Measurements from ENCODE around the gene TCIRG1.

The TCIRG1 gene

DNA sequence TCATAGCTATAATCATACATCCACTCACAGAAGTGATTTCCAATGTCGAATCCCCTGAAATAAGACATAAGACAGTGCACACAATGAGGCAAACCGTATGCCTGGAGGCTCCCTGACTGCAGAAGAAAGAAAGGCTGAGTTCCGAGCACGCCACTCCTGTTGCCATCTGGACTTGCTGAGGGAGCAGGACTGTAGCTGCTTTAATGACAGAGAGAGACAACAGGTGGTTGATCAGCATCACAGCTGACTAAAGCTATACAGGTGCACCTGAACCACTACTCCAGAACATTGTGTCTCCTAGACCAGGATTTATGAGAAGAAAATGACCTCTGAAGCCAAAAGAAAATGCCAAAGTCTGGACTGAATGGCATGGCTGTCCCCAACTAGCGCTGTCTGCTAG is 27.0 kb downstream of the TCIRG1 start:
- Histone ChIP-seq H3K9ac (ENCODE audit: low read length) (no peak overlapping the region), H3K9me2 (replicated peaks; ENCODE audit: insufficient read depth, low read length) (no peaks in the 10 kb centered on the region), H3K27ac (ENCODE audit: low read depth, low read length) (no peak overlapping the region), H3F3A (ENCODE audit: insufficient read depth) (no peaks in the 10 kb centered on the region), H3K4me2 (ENCODE audit: low read depth, low read length, poor library complexity, severe bottlenecking) (no peak overlapping the region), H2AFZ (ENCODE audit: low read depth, low read length, severe bottlenecking) (no peak overlapping the region), H3K9me3 (ENCODE audit: insufficient read depth, low read length) (no peaks in the 10 kb centered on the region), H3K36me3 (ENCODE audit: low read length) (0 out of 2 replicates have a peak, but pooled peaks cover 3% of the 10 kb centered on the region), H4K20me1 (ENCODE audit: low read depth, low read length) (no peaks in the 10 kb centered on the region), H3K4me3 (ENCODE audit: insufficient read depth, low read length, poor library complexity, severe bottlenecking) (no peak overlapping the region), H3K79me2 (ENCODE audit: insufficient read depth, low read length) (no peaks in the 10 kb centered on the region), H3K27me3 (ENCODE audit: low read length) (no peaks in the 10 kb centered on the region)
- TF ChIP-seq EZH2phosphoT487 (conservative IDR thresholded peaks at IDR 0.05; ENCODE audit: low read length) = no peak
- TF ChIP-seq, protein P1, sequence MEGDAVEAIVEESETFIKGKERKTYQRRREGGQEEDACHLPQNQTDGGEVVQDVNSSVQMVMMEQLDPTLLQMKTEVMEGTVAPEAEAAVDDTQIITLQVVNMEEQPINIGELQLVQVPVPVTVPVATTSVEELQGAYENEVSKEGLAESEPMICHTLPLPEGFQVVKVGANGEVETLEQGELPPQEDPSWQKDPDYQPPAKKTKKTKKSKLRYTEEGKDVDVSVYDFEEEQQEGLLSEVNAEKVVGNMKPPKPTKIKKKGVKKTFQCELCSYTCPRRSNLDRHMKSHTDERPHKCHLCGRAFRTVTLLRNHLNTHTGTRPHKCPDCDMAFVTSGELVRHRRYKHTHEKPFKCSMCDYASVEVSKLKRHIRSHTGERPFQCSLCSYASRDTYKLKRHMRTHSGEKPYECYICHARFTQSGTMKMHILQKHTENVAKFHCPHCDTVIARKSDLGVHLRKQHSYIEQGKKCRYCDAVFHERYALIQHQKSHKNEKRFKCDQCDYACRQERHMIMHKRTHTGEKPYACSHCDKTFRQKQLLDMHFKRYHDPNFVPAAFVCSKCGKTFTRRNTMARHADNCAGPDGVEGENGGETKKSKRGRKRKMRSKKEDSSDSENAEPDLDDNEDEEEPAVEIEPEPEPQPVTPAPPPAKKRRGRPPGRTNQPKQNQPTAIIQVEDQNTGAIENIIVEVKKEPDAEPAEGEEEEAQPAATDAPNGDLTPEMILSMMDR (IDR thresholded peaks at IDR 0.05; ENCODE audit: insufficient read depth, low read length, poor library complexity, severe bottlenecking) = no peak

DNA sequence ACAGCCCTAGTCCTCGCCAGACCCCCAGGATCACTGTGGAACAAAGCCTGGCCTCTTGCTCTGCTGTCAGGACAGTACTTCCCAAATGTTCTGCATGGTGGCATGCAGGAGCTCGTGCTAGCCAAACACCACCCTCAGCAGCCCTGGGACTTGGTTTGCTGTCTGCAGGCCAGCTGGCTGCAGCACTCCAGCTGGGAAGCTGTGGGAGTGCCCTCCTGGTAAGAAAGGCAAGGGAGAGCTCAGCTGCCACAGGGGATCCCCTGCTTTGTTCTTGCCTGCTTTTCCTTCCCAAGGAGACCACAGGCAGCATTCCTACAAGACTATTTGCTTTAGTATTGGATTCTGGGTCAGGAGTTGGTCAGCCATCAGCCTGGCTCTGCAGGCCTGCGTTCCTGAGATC is 27.9 kb downstream of the TCIRG1 start:
- no peak for TF ChIP-seq EZH2phosphoT487 (conservative IDR thresholded peaks at IDR 0.05; ENCODE audit: low read length)
- TF ChIP-seq, protein P1 (IDR thresholded peaks at IDR 0.05; ENCODE audit: insufficient read depth, low read length, poor library complexity, severe bottlenecking) = no peak
- no peak overlapping the region for H2AFZ ChIP-seq (ENCODE audit: low read depth, low read length, severe bottlenecking)
- 0 out of 2 replicates have a peak, but pooled peaks cover 3% of the 10 kb centered on the region for H3K36me3 ChIP-seq (ENCODE audit: low read length)

GRCh38 chr11:68067991-68068390 is 29.2 kb downstream of the TCIRG1 start:
- Histone ChIP-seq H3K79me2 (ENCODE audit: insufficient read depth, low read length) (no peaks in the 10 kb centered on the region), H3K27ac (ENCODE audit: low read depth, low read length) (no peak overlapping the region), H3K27me3 (ENCODE audit: low read length) (no peaks in the 10 kb centered on the region), H3F3A (ENCODE audit: insufficient read depth) (no peaks in the 10 kb centered on the region), H3K9me2 (replicated peaks; ENCODE audit: insufficient read depth, low read length) (no peaks in the 10 kb centered on the region), H3K36me3 (ENCODE audit: low read length) (0 out of 2 replicates have a peak, but pooled peaks cover 3% of the 10 kb centered on the region), H3K9ac (ENCODE audit: low read length) (no peak overlapping the region), H2AFZ (ENCODE audit: low read depth, low read length, severe bottlenecking) (no peak overlapping the region), H3K4me3 (ENCODE audit: insufficient read depth, low read length, poor library complexity, severe bottlenecking) (no peak overlapping the region), H3K9me3 (ENCODE audit: insufficient read depth, low read length) (no peaks in the 10 kb centered on the region), H4K20me1 (ENCODE audit: low read depth, low read length) (no peaks in the 10 kb centered on the region), H3K4me2 (ENCODE audit: low read depth, low read length, poor library complexity, severe bottlenecking) (no peak overlapping the region)
- TF ChIP-seq, protein P1 (IDR thresholded peaks at IDR 0.05; ENCODE audit: insufficient read depth, low read length, poor library complexity, severe bottlenecking) = no peak
- TF ChIP-seq EZH2phosphoT487 (conservative IDR thresholded peaks at IDR 0.05; ENCODE audit: low read length) = no peak

More for the DNA sequence above, 27.9 kb downstream of the TCIRG1 start:
- Histone ChIP-seq H3K9me3 (ENCODE audit: insufficient read depth, low read length) (no peaks in the 10 kb centered on the region), H3K27ac (ENCODE audit: low read depth, low read length) (no peak overlapping the region), H3K79me2 (ENCODE audit: insufficient read depth, low read length) (no peaks in the 10 kb centered on the region), H3K4me3 (ENCODE audit: insufficient read depth, low read length, poor library complexity, severe bottlenecking) (no peak overlapping the region), H3K9me2 (replicated peaks; ENCODE audit: insufficient read depth, low read length) (no peaks in the 10 kb centered on the region), H3K4me2 (ENCODE audit: low read depth, low read length, poor library complexity, severe bottlenecking) (no peak overlapping the region), H4K20me1 (ENCODE audit: low read depth, low read length) (no peaks in the 10 kb centered on the region), H3K9ac (ENCODE audit: low read length) (no peak overlapping the region), H3F3A (ENCODE audit: insufficient read depth) (no peaks in the 10 kb centered on the region), H3K27me3 (ENCODE audit: low read length) (no peaks in the 10 kb centered on the region)

Data from SU-DHL-6 (cell line).